A204.1 (cell line): ENCODE data around the gene ARPP19.
A peak's percentile ranks its signal among the peaks of the same experiment; 100 is the strongest.
"Not testable (repeated sequence)": the region's sequence is repeated elsewhere in the genome, so short reads cannot be mapped to it uniquely, and the experiment has no call there.

Experiments
- FAIRE-seq: peaks from 2 replicates; lab custom pipeline; 2012; peaks lifted over from hg19 to GRCh38; lab: Jason Lieb, UNC

Gene ARPP19

GRCh38 chr15:52568601-52569585 is at the start of gene ARPP19:
Gene ARPP19 (minus strand): TSS chr15:52569030. CDS start chr15:52568892, 138 bp downstream.
- peak; percentile 64 for FAIRE-seq

GRCh38 chr15:52617026-52617425 is 48.2 kb upstream of the ARPP19 start:
- FAIRE-seq: no peak

DNA sequence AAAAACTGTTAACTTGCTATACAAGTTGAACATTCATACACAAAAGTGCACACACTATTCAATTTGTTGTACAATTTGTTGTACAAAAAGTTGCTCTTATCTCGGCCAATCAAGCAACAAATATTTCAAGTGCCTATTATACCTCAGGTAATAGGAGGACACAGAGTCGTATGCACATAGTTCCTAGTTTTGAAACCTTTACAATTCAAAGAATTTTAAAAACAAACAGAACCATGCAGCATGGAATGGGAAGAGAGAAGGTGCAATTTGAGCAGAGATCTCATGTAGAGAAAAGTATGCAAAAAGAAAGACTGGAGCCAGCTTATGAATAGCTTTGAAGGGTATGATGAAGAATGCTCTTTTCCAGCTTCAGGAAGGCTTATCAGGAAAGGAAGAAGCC is 46.5 kb upstream of the ARPP19 start:
- FAIRE-seq: no peak

DNA sequence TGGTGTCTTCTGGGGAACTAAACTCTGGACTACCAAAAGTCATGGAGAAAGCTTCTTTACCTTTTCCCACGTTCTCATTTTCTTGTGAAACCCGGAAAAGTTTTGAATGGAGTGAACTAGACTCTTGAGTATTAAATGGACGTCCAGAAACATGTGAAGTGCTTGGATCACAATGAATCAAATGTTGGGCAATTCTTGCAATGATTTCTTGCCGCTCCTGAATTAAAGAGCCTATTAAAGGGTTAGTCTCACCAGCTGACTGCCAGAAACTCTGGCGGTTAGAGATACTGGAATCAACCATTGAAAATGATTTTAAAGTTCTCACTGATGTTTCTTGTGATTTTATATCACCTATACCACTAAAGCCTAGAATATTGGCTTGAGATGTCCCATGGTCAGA is 40.8 kb upstream of the ARPP19 start:
- FAIRE-seq: no peak

DNA sequence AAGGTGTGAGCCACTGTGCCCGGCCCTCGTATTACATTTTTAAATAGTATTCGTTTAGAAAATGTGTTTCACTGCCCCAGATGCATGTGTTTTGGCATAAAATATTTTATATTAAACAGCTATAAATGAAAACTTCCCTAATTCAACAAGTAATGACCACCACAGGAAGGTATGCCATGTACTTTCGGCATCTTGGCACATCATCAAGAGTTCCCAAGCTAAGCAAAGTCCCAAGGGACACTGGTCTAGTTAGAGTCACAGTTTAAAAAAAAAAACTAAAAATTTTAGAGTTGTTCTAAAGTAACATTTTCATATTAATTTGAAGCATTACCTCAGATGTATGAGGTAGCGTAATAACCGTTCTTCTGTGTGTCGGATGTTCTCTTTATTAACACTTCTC is 15.6 kb upstream of the ARPP19 start:
- FAIRE-seq: no peak

DNA sequence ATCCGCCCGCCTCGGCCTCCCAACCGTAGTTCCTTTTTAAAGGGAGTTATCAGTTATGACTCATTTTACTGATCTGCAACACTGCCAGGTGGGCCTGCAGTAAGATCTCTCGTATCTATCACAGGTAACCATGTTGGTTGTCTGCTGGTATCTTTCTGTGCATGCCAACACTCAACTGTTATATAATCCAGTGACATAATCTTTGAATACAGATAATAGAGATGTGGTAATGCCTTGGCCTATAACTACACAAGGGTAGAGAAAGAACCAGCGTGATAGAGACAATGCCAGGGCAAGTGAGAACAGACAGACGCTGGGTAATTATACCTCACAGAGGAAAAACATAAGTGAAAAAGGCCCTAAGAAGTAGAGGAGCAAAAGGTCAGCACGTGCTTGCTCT is 11.0 kb upstream of the ARPP19 start:
- FAIRE-seq: no peak

GRCh38 chr15:52576692-52577091 is 7.9 kb upstream of the ARPP19 start:
- no peak for FAIRE-seq

- FAIRE-seq: not testable (repeated sequence)
Observed at GRCh38 chr15:52575573-52575972, 6.7 kb upstream of the ARPP19 start.

- no peak for FAIRE-seq
Observed at GRCh38 chr15:52575072-52575471, 6.2 kb upstream of the ARPP19 start.

GRCh38 chr15:52574623-52575022 is 5.8 kb upstream of the ARPP19 start:
- not testable (repeated sequence) for FAIRE-seq

DNA sequence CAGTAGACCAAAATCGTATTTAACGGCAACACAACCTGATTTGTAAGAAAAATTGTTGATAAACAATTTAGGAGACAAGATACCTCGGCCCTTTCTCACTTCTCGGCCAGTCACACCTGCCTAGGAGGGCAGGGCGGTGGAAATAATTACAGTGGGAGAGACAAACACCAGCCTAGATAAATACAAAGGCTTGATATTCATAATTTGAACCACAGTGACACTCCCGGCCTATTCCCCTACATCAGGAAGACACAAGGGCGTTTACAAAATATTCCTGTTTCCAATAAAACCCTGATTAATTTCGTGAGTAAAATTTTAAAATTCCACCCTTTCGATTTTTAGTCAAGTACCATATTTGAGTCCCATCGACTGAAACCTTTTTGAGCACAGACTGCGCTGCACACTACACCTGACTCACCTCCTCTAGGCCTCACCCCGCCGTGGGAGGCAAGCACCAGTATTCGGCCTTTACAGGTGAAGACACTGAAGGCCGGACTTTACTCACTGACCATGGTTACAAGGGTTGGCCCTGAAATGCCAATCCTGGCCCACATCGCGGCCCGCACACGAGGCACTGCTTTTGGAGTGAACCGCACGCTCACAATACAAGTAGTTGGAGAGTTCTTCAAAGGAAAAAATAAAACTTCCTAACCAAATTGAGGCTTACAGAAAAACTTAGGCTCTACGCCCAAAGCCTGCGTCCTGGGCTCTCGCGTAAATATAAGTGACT is 794 bp downstream of the ARPP19 start:
- no peak for FAIRE-seq

GRCh38 chr15:52566889-52567288 is 1.9 kb downstream of the ARPP19 start:
- no peak for FAIRE-seq

DNA sequence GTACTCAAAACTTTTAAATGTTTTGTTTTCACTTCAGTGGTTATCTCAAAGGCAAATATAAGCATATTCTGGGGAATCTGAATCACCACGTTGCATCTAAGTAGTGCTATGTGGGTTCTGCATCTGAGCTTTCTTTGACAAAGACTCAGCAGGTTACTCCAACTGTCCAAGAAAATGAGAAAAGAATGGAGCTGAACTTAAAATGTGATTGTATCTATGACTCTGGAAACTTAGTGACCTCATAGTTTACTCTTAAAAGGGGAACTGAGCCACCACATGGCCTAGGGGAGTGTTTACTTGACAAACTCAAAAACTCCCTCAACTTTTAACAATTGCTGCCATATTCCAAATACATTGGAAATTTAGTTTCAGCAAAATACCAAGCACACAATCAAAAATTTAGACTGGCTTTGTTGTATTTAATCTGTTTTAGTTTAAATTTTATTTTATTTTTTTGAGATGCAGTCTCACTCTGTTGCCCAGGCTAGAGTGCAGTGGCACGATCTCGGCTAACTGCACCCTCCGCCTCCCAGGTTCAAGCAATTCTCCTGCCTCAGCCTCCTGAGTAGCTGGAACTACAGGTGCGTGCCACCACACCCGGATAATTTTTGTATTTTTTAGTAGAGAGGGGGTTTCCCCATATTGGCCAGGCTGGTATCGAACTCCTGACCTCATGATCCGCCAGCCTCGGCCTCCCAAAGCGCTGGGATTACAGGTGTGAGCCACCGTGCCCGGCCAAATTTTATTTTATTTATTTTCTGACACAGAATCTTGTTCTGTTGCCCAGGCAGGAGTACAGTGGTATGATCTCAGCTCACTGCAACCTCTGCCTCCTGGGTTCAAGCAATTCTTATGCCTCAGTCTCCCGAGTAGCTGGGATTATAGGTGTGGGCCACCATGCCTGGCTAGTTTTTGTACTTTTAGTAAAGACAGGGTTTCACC is 3.1 kb downstream of the ARPP19 start:
- not testable (repeated sequence) for FAIRE-seq

- FAIRE-seq: no peak
Observed at GRCh38 chr15:52563501-52564060, 5.2 kb downstream of the ARPP19 start.

DNA sequence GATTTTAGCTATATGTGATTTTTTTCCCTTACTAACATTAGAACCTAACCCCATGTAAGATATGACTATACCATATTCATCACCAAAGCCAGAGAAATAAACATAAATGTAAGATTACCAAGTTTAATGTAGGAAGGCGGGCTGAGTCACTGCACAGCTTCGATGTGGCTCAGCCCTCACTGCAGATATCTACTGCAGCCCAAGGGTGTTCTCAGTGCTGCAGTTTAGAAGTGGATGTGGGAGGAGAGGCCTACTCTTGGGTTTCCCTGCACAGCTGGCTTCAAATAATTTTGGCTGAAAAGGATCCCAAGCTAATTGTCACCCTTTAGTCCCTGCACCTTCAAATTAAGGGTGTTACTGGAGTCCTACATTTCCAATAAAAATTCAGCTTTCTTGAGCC is 9.3 kb downstream of the ARPP19 start:
- FAIRE-seq: no peak

DNA sequence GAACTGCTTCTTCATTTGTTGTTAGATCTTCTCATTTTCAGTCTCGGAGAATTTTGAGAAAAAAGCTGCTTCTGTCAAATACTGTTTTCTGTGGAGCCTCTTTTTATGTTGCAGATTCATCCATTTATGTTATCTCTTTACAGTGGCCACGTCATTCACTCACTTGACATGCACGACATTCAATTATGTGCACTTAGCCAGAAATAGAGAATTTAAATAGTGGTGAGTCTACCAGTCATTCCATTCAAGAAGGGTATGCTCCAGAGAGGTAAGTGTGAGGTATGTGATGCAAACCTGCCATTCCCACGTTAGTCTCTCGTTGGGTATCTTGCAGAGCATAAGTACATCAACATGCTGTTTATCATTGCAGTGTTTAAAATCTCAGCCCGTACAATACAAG is 9.8 kb downstream of the ARPP19 start:
- no peak for FAIRE-seq

DNA sequence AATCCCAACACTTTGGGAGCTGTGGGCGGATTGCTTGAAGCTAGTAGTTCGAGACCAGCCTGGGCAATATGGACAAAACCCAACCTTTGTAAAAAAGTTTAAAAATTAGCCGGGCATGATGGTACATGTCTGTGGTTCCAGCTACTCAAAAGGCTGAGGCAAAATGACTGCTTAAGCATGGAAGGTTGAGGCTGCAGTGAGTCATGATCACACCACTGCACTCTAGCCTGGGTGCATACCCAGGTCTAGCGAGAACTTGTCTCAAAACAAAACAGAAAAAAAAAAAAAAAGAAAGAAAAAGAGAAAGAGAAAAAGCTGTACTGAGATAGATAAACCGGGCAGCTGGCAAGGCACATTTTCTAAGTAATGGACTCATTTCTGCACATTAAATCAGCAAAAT is 10.6 kb downstream of the ARPP19 start:
- no peak for FAIRE-seq

DNA sequence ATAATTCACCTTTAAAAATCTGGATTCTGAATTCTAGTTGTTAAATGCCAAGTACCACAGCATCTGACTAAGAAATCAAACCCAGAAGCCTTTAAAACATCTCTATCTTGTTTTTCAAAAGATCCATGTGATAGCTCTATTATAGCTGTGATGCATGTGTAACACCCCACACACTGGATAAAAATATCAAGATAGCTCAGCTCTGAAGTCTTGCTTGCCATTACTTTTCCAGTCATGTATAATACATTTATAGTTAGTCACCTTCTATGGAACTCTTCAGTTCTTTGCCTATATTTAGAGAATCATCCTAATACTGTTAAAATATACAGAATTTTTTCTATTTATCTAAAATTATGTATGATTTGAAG is 11.6 kb downstream of the ARPP19 start:
- no peak for FAIRE-seq

- no peak for FAIRE-seq
Observed at GRCh38 chr15:52556524-52557273, 12.1 kb downstream of the ARPP19 start.

GRCh38 chr15:52552303-52552702 is 16.5 kb downstream of the ARPP19 start:
- FAIRE-seq: no peak

DNA sequence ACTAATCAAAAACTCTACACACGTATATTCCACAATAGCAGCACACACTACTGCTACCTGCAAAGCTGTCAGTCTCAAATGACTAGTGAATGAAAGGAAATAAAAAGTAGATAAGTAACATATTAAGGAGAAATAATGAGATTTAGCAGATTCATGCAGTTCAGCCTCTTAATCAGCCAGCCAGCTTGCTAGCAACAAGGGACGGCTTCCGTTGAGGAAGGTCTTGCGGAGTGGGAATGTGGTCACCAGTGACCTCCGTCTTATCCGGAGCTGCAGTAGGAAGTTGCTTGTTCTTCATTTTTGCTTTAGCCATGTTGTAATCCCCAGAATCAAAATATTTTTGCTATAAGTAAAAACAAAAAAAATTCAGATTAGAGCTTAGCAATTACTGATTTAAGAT is 17.1 kb downstream of the ARPP19 start:
- FAIRE-seq: no peak
